Measurements from ENCODE around the gene PMPCA.

The PMPCA gene

DNA sequence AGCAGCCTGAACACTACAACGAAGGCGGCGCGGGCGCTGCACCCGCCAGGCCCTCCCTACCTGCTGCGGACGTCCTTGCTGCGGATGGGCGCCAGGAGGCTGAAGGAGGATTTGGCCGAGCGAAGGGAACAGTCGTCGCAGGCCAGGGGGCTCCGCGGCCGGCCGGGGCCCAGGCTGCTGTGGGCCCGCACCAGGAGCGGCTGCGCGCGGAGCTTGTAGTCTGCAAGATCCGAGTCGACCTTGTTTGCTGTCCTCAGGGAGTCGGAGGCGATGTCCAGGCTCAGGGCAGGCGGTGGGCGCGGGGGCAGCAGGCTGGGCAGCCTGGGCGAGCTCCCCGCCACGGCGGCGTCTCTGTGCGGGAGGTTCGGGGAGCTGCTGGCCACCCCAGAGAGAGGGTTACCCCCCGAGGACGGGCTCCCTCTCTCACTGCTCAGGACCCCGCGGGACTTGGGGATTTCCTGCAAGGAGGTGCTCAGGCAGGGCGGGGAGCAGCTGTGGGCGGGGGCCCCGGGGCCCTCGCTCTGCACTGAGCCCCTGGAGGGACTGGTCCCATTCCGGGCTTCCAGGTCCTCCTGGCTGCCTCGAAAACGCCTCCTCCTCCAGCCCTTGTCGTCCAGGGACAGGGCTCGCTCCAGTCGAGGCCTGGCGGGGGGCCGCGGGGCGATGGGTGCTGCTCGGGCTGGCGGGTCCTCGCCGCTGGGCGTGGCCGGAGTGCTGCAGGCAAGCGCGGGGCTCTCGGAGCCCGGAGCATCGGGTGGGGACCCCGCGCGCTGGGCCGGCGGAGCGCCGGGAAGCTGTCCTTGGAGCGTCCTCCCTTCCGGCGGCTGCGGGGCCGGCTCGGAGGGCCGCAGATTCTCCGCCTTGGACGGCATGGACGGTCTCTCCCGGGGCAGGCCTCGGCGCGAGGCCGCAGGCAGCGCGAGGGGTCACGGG, 28.4 kb downstream of the PMPCA start:
- DNase-seq: peak; percentile 77

DNA sequence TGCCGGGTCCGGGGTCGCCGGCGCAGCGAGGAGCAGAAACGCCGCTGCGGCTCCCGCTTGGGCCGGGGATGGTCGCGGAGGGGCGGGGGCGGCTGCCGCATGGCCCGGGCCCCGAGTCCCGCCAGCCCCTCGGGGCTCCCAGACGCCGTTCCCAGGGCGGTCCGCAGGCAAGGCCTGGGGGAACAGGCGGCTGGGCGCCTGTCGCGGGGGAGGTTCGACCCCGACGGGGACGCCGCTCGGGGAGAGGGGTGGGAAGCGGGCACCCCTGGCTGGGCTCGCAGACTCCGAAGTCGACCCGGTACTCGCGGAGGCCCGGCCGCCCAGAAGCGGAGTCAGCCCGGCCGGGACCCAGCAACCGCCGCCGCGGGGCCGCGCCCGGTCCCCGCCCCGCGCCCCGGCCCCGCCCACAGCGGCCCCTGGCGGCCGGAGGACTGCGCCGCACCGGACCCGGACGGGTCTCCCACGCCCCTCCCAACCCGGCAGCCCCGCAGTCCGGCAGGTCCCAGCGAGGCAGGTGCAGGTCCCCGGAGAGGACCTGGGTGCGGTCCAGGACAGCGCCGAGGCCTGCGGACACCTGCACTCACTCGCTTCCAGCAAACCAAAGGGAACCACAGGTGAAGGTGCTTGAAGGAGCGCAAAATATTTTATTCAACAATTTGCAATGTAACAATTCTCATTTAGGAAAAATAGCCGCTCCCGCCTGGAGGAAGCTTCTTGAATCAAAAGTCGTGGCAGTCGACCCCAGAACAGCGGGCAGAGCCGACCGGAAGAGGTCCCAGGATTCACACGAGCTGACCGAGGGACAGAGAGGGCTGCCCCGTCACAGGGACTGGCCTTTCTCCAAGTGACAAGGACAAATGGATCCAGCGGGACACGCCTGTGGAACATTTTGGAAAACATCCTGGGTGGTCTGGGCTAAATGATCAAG, 29.3 kb downstream of the PMPCA start, which contains the start of gene INPP5E:
Gene INPP5E (minus strand): TSS at position 365 of the 928 bp plus-strand sequence. CDS start 426 bp downstream, outside the sequence.
- DNase-seq: peak; percentile 86

DNA sequence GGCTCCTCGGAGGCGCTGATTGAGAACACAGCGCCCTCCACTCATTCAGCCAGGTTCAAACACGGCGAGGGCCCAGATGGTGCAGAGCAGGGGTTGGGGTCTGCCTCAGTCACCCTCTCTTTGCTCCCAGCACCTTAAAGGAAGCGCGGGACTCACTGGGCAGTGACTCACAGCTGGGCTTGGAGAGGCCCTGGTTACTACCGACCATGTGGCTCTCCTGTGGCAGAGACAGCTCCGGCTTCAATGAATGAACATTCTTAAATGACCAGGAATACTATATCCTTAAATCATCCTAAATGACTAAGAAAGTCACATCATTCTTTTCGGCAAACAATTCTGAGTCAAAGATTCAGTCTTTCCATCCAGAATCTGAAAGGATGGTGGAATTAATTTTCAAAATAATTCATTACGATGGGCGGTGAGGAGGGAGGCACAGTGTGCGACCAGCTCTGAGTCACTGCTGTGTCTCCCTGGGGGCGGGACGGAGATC, 30.8 kb downstream of the PMPCA start:
- DNase-seq: no peak

DNA sequence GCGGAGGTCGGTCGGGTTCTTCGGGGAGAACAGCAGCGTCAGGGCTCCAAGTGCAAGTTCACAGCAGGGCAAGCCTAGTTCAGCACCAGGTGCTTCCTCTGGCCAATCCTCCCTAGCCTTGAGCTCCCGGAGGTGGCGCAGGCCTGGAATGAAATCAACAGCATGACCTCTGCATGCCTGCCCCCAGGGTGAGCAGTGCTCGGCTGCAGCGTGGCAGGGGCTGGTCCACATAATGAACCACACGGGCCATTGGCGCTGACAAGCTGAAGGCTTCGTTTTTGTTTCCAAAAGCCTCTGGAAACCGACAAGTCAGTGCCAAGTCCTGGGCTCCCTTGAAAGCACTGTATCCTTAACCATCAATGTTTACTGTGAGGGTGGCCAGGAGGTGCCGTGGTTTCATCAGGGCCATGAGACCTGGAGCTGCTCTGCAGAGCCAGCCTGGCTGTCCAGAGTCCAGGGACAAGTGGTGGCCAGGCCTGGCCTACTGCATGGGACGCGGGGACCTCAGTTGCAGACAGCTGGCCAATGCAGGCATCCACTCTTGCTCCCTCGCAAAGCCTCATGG, 31.3 kb downstream of the PMPCA start:
- DNase-seq: no peak

DNA sequence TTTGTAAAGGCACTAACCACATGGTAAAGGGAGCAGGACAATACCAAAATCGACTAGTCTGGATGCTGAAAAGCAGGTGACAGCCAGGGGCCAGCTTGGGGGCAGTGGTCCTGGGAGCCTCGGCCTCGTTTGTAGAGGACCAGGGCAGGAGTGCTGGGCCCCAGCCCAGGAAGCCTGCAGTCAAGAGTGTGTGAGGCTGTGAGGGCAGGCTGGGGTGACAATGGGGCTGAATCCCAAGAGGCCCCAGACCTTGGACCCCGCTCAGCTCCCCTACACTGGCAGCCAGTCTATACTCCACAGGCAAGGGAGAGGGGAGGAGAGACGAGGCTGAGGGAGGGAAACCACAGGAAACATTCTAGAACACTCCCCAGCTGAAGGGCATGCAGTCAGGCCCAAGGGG, 31.8 kb downstream of the PMPCA start:
- no peak for DNase-seq

DNA sequence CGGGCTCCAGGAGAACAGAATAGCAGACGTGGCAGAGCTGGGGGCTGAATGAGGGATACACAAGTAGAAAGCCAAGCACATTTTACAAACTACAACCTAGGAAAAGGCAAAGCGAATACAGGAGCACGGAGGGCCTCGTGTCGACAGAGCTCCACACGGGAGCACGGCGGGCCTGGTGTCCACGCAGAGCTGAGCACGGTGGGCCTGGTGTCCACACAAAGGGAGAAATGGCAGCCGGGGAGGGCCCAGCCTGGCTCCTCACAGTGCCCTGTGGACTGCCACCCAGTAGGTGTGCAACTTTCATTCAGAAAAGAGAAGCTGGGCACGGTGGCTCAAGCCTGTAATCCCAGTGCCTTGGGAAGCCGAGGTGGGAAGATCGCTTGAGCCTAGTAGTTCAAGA, 32.6 kb downstream of the PMPCA start:
- DNase-seq: no peak

DNA sequence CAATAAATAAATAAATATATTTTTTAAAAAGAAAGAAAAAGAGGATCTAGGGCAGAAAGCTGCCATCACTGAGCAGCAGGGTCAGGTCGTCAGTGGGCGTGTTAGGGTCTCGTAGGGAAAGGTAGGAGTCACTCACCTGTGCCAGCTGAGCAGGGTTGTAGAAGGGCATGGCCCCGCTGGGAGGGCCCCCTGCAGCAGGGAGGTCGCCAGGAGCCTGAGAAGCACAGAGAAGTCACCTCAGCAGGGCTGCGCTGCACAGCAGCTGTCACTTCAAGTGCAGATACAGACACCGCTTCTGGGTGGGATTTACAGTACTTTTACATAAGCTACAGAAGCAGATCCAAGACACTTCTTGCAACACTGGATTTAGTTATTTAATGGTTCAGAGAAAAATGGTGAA, 33.2 kb downstream of the PMPCA start:
- no peak for DNase-seq

DNA sequence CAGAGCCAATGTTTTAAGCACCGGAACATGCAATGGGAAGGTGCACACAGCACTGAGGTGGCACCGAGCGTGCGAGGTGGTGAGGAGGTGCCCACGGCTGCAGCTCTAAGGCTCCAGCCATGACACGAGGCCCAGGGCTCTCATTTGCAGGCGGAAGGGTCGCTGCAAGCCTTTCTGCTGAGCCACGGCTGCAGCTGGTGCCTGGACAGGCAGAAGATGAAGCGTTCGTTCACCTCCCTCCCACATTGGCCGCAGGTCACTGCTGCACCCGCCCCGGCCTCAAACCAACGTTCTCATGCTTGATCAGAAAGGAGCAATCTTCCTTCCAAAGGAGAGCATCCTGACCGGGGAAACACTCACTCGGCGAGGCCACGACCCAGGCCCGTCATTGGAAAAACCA, 33.6 kb downstream of the PMPCA start:
- DNase-seq: no peak

DNA sequence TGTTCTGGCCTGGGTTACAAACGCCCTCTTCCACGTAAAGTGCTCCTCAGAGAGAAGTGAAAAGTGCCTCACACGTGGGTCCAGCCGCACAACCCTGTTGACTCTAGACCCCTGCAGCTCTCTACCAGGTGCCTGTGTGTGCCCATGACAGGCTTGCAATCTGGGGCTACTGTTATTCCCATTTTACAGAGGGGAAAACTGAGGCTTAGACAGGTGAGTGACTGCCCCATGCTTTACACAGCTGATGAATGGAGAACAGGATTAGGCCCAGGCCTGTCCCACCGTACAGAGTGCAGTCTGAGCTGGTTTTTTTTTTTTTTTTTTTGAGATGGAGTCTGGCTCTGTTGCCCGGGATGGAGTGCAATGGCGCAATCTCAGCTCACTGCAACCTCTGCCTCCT, 35.3 kb downstream of the PMPCA start:
- DNase-seq: no peak

DNA sequence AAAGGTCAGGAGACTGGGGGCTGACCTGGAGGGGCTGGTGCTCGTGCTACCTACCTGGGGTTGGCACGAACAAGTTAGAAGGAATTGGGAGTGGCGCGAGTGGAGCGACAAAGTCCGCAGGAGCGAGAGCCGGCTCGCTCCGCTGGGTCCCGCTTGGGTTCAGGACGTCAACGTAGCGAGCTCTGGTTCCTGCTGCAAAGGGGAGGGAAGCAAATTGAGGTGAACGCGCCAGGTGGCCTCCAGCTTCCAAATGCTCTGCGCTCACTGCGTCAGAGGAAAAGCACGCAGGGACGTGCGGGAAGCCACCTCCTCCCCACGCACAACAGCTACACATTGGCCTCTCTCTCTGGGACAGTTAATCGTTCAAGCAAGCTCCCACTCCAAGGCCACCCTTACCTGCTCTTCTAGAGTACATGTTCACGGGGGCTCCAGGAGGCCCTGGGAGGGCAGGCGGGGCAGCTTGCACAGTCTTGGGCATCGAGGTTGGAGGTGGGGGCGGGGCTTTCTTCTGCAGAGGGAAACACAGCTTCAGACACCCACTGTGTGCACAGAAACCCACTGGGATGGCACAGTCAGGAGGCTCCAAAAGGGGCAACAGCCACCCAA, 36.8 kb downstream of the PMPCA start:
- no peak for DNase-seq

DNA sequence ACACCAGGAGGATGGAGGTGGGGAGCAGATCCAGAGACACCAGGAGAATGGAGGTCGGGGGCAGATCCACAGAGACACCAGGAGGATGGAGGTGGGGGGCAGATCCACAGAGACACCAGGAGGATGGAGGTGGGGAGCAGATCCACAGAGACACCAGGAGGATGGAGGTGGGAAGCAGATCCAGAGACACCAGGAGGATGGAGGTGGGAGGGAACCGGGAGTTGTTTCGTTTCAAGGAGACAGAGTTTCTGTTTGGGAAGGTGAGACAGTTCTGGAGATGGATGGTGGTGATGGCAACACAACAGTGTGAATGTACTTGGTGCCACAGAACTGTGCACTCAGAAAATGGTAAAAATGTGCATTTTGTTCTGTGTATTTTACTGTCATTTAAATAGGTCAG, 38.2 kb downstream of the PMPCA start:
- no peak for DNase-seq

DNA sequence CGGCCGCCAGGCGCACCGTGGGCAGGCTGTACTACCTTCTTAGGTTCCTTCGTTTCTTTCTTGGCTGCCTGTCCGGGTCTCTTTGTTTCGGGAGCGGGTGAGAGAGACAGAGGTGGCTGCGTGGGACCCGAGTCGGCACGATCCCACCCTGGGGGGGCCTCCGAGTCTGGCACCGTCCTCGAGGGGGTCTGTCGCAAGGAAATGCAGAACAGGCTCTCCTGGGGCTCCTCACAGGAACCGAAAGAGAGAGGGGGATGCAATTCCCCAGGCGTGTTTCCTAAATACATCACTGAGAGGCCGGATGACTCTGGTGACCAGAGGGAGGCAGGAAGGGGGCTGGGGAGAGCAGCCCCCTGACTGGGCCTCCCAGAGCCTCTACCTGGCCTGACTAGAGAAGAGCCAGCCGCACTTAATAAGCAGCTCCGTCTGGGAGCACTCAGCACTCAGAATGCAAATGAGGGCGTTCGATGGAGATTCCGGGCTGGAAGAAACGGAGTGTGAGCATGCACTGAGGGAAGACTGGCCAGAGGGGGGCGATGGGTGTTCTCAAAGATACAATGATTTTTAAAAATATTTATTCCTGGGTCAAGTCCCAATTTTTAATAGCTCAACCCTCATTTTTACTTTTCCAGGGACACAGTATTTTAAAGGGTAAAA, 40.9 kb downstream of the PMPCA start:
- no peak for DNase-seq

DNA sequence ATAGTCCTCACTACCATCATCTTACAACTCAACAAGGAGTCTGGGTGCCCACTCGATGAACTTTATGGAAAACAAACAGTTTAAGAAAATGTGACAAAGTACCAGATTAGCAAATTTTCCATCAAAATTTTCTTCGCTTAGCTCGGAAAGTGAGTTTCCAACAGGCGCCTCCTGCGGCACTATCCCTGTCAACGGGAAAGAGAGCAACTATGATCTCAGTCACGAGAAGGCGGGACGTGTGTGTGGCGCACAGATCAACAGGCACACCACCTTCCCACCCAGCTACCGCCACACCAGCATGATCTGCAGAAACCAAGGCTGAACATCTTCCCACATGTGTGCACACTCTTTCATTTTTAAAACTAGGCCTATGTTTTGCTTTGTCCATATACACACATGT, 42.9 kb downstream of the PMPCA start:
- DNase-seq: no peak

DNA sequence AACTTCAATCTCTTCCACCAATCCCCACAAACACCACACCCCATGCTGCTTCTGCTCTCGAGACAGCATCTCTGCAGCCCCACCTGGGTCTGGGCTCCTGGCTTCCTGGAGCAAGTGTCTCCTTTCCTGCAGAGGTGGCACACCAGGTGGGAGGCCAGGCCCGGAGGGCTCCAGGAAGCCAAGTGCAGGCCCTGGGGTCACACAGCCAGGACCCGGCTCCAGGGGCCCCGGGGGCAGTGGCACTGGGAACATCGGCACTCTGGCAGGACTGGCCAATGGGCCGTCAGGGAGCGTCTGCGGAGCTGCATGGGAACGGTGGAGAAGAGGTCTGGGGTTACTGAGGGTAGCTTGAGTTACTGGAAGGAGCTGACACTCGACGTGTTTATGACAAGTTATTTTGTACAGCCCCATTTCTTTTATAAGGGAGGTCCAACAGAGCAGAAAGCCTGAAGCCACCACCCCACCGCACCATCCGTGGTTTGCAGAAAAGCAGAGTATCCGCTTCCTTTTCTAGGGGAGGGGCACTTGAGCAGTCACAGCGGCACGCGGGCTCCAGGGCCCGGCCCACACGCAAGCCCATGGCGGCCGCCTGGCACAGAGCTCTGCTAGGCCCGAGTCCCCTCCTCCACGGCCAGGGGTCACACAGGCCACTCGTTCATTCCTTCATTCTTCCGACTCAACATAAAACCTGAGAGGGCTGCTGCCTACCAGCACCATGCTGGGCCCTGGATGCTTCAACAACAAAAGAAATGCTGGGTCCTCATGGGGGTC, 43.8 kb downstream of the PMPCA start:
- DNase-seq: no peak

DNA sequence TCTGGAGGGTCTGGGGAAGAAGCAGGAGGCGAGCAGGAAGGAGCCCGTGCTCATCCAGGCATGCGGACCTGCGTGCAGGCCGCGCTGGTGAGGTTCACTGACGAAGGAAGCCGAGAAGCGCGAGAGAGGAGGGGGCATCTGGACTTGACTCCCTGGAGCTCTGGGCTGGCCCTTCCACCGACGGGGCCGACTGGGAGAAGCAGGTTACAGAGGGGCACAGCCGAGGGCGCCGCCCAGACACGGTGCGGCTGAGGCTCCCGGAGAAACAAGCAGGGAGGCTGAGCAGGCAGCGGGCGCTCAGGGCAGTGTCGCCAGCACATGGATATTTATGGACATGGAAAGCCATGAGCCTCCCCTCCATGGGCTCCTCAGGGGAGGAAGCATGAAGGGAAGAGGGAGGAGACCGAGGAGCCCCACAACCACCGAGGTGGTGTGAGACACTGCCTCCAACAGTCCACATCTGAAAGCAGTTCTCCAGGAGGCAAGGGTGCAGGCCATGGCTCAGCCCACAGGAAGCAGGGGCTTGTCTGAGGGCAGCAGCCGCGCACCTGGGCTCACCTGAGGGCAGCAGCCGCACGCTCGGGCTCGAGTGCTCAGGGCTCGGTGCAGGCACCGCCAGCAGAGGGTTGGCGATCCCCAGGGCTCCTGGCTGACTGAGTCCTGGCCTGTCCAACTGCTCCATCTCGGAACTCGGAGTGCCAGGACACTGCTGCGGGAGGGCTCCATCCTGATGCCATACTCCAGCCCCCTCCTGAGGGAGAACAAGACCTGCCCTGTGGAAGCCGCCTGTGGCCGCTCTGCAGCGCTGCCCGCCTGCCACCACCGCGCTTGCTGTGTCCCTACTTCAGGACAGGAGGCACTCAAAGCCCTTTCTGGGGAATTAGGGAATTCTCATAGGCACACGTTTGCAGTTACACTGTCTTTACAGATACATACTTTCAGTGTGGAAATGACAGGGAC, 44.9 kb downstream of the PMPCA start:
- DNase-seq: no peak

DNA sequence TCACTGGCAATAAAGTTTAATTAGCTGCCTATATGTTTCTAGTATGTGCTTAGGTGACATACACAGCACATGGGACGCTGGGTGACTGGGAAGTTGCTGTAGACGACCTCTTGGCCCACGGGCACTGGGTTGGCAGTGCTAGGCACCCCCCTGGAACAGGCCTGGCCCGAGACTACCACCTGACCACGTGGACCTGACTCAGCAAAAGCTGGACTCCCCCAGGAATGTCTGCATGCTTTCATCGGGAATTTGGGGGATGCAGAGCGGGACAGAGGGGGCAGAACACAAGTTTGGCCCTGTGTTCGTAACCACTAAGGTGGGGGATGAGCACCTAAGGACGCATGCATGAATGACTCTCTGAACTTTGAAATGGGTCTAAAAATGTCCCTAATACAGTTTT, 45.8 kb downstream of the PMPCA start:
- no peak for DNase-seq

DNA sequence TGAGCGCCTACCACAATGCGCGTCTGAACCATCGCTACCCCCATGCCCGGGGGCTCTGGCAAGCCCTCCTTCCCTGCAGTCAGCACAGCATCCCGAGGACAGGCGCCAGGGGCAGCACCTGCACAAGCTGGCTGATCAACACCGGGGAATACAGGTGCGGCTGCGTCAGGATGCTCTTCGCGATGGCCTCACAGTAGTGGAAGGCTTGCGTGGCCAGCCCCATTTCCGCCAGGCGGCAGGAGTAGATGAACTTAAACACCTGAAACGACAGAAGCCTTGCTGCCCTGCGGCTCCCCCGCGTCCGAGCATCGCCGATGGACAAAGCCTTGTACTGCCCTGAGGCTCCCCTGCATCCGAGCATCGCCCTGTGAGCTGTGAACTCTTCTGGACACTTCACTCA, 46.9 kb downstream of the PMPCA start:
- DNase-seq: no peak

DNA sequence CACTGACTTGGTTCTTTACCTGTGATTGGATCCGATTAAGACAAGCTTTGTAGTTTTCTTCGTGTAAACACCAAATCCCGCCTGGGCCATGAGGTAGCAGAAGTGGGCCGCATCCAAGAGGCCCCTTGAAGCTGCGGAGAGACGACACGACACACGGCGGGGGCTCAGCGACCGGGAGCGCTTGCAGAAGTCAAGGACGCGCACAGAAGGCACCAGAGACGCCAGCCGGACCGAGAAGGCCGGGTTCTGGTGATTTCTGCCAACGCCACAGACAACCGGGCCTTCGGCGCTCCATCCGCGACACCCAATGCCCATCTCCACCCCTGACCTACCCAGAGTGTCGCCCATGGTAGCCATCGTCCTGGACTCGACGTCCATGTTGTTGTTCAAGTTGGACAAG, 49.0 kb downstream of the PMPCA start:
- DNase-seq: no peak

DNA sequence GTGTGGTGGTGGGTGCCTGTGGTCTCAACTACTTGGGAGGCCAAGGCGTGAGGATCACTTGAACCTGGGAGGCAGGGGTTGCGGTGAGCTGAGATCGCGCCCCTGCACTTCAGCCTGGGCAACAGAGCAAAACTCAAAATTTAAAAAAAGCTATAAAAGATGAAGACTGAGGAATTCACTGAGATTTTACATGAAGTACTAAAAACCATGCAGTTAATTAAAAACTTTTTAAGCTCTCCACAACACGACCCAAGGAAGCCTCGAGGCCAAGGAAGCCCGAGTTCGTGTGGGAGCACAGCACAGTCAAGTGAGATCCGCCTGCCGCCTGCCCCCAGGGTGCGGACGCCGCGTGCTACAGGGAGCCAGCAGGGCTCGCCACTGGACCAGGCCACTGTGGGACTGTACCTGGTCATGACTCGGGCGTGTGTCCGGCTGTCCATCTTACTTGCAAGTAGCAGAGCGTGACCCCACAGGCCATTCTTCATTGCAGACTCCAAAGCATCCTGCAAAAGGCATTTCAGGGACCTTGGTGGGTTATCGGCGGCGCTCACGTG, 50.4 kb downstream of the PMPCA start:
- DNase-seq: no peak

DNA sequence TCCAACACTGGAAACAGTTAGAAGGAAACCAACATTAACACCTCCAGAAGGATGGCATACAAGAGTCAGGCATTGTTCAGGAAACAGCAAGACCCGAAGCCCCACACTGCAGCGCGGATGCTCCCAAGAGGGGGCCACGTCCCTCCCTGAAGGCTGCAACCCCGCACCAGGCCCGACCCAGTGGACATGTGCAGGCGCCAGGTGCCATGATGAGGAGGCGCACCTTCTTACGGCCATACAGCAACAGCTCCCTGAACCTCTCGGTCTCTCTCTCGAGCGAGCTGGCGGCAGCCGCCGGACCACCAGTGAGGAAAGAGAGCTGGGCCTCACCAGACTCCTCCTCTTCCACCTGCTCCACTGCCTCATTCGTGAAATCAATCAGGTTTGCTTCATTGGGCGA, 52.2 kb downstream of the PMPCA start:
- no peak for DNase-seq

All from stimulated activated CD4-positive, alpha-beta T cell treated with anti-CD3 and anti-CD28 coated beads, Interleukin-15, amount 100 ng/mL, for 24 hours (primary cell).